HEK293 (cell line): Measurements from ENCODE around the gene CARD11.

Experiments used
- EGR2 ChIP-seq: fragments of 450-650 bp; formaldehyde crosslinking; IDR thresholded peaks from 2 replicates; pipeline ENCODE4 v1.5.1; 2016; ENCODE audit warnings: low read depth, missing biosample characterization, missing genetic modification characterization
- RBAK ChIP-seq: fragments of 450-650 bp; formaldehyde crosslinking; IDR thresholded peaks from 2 replicates; pipeline ENCODE4 v1.5.1; 2016; ENCODE audit warnings: missing biosample characterization, missing genetic modification characterization
- REPIN1 ChIP-seq: fragments of 450-650 bp; formaldehyde crosslinking; IDR thresholded peaks from 2 replicates; pipeline ENCODE4 v1.5.1; 2017; ENCODE audit warnings: missing biosample characterization, missing genetic modification characterization, low read depth
- ZBTB8A ChIP-seq: fragments of 450-650 bp; formaldehyde crosslinking; IDR thresholded peaks from 2 replicates; pipeline ENCODE4 v1.5.1; 2016; ENCODE audit warnings: missing biosample characterization, missing genetic modification characterization
- ZFP37 ChIP-seq: fragments of 450-650 bp; formaldehyde crosslinking; IDR thresholded peaks from 2 replicates; pipeline ENCODE4 v1.5.1; 2016; ENCODE audit warnings: missing biosample characterization, missing genetic modification characterization
- ZNF10 ChIP-seq: fragments of 450-650 bp; formaldehyde crosslinking; IDR thresholded peaks from 2 replicates; pipeline ENCODE4 v1.5.1; 2017; ENCODE audit warnings: missing biosample characterization, missing genetic modification characterization
- ZNF138 ChIP-seq: fragments of 450-650 bp; formaldehyde crosslinking; IDR thresholded peaks from 2 replicates; pipeline ENCODE4 v1.5.1; 2016; ENCODE audit warnings: missing biosample characterization, missing genetic modification characterization, borderline replicate concordance
- ZNF221 ChIP-seq: fragments of 450-650 bp; formaldehyde crosslinking; IDR thresholded peaks from 2 replicates; pipeline ENCODE4 v1.5.1; 2017; ENCODE audit warnings: missing biosample characterization, missing genetic modification characterization, borderline replicate concordance
- ZNF274 ChIP-seq, 2 experiments: fragments of 200-500 bp in 1 of 2; fragments of 450-650 bp in 1 of 2; sonication (Bioruptor generic) in 1 of 2; formaldehyde crosslinking in 1 of 2; IDR thresholded peaks; 2 replicates each; pipeline versions ENCODE4 v1.5.1 to v1.6.1; 2014 to 2016; ENCODE audit warnings: borderline replicate concordance in 1 of 2, inconsistent platforms in 1 of 2, low read length in 1 of 2, missing biosample characterization in 1 of 2, missing genetic modification characterization in 1 of 2
- ZNF510 ChIP-seq: fragments of 450-650 bp; formaldehyde crosslinking; IDR thresholded peaks from 2 replicates; pipeline ENCODE4 v1.5.1; 2018; ENCODE audit warnings: mild to moderate bottlenecking, missing genetic modification characterization, missing biosample characterization; ENCODE audit not compliant: insufficient replicate concordance
- ZNF530 ChIP-seq: fragments of 450-650 bp; formaldehyde crosslinking; IDR thresholded peaks from 2 replicates; pipeline ENCODE4 v1.5.1; 2016; ENCODE audit warnings: low read depth, missing biosample characterization, missing genetic modification characterization
- ZNF670 ChIP-seq: fragments of 450-650 bp; formaldehyde crosslinking; IDR thresholded peaks from 2 replicates; pipeline ENCODE4 v1.5.1; 2016; ENCODE audit warnings: missing biosample characterization, missing genetic modification characterization, low read depth
- ZNF747 ChIP-seq: fragments of 450-650 bp; formaldehyde crosslinking; IDR thresholded peaks from 2 replicates; pipeline ENCODE4 v1.5.1; 2016; ENCODE audit warnings: missing biosample characterization, missing genetic modification characterization

GRCh38 chr7:2863461-2864066 is 180.1 kb downstream of the CARD11 start:
- no peak for TF ChIP-seq RBAK
- TF ChIP-seq ZNF138 (tag by site-specific recombination) = no peak
- no peak for TF ChIP-seq ZNF747 (tag by site-specific recombination)
- no peak for TF ChIP-seq ZNF10 (tag by site-specific recombination)
- TF ChIP-seq ZNF510 (tag by site-specific recombination) = no peak
- TF ChIP-seq ZFP37 = no peak
- no peak for TF ChIP-seq ZNF670
- no peak for TF ChIP-seq ZNF274 (IDR thresholded peaks at IDR 0.05; ENCODE audit: low read length)
- TF ChIP-seq ZNF274 (tag by site-specific recombination; IDR thresholded peaks at IDR 0.05; ENCODE audit: borderline replicate concordance) = no peak
- TF ChIP-seq ZNF221 (tag by site-specific recombination) = no peak
- no peak for TF ChIP-seq EGR2 (tag by site-specific recombination)
- no peak for TF ChIP-seq ZNF530 (tag by site-specific recombination)
- no peak for TF ChIP-seq ZBTB8A (tag by site-specific recombination)
- no peak for TF ChIP-seq REPIN1 (tag by site-specific recombination)
